Brain microvascular endothelial cell (primary cell): ENCODE measurements around the gene NINJ1.

ENCODE experiments used
- DNase-seq: peaks from one replicate; pipeline ENCODE4 v3.0.0-alpha.2; 2020
- H3K27ac ChIP-seq: fragments of 250-450 bp; sonication (Bioruptor Pico); 2 replicates; pipeline ENCODE4 v1.5.1; 2020; ENCODE audit warnings: mild to moderate bottlenecking, moderate library complexity
- H3K27me3 ChIP-seq: fragments of 250-450 bp; sonication (Bioruptor Pico); replicated peaks from 2 replicates; pipeline ENCODE4 v1.5.1; 2020; ENCODE audit warnings: mild to moderate bottlenecking
- H3K36me3 ChIP-seq: fragments of 250-450 bp; sonication (Bioruptor Pico); replicated peaks from 2 replicates; pipeline ENCODE4 v1.5.1; 2020; ENCODE audit warnings: mild to moderate bottlenecking
- H3K4me3 ChIP-seq: 2 replicates; pipeline ENCODE4 v1.5.1; 2011; ENCODE audit warnings: low read depth, mild to moderate bottlenecking, control low read depth, low read length, moderate library complexity
- CTCF ChIP-seq: IDR thresholded peaks from 2 replicates; pipeline ENCODE4 v1.5.1; 2011; ENCODE audit warnings: low read depth, mild to moderate bottlenecking, moderate library complexity, low read length, control low read depth, inconsistent platforms; ENCODE audit errors: missing control alignments
- in situ Hi-C: cut with HindIII; loops from 2 replicates; pipeline ENCODE4 v1.10.0; 2017; ENCODE audit warnings: low sequenced_read_pairs, low pct_ligation_motif_present

Gene NINJ1

GRCh38 chr9:93132287-93132927 is 1.6 kb downstream of the NINJ1 start:
- DNase-seq, result no peak
- in situ Hi-C loops, result no loop called here
- Histone ChIP-seq H3K36me3 (no peaks in the 10 kb centered on the region), H3K27ac (no peak overlapping the region), H3K4me3 (peak overlapping the region; percentile 73), H3K27me3 (no peaks in the 10 kb centered on the region)
- TF ChIP-seq CTCF, result no peak

- Histone ChIP-seq H3K27me3 (no peaks in the 10 kb centered on the region), H3K27ac (no peak overlapping the region), H3K4me3 (no peak overlapping the region), H3K36me3 (no peaks in the 10 kb centered on the region)
- no peak for TF ChIP-seq CTCF
- in situ Hi-C loops, result no loop called here
- DNase-seq, result no peak
These were observed 2.3 kb downstream of the NINJ1 start for GRCh38 chr9:93131599-93132286.

GRCh38 chr9:93130861-93131481 is 3.1 kb downstream of the NINJ1 start:
- no peak for TF ChIP-seq CTCF
- DNase-seq, result no peak
- in situ Hi-C loops, result no loop called here
- no peaks in the 10 kb centered on the region for H3K27me3 ChIP-seq
- no peaks in the 10 kb centered on the region for H3K36me3 ChIP-seq
- no peak overlapping the region for H3K4me3 ChIP-seq
- H3K27ac ChIP-seq, result no peak overlapping the region

GRCh38 chr9:93129691-93130500 is 4.2 kb downstream of the NINJ1 start:
- H3K27ac ChIP-seq, result no peak overlapping the region

GRCh38 chr9:93129286-93129685 is 4.8 kb downstream of the NINJ1 start:
- Histone ChIP-seq H3K27ac (no peak overlapping the region), H3K27me3 (no peaks in the 10 kb centered on the region), H3K36me3 (peaks cover 3% of the 10 kb centered on the region), H3K4me3 (no peak overlapping the region)
- in situ Hi-C loops, result no loop called here
- no peak for TF ChIP-seq CTCF
- no peak for DNase-seq

More at GRCh38 chr9:93129691-93130500, 4.2 kb downstream of the NINJ1 start:
- in situ Hi-C loops, result no loop called here
- TF ChIP-seq CTCF, result no peak
- Histone ChIP-seq H3K4me3 (no peak overlapping the region), H3K36me3 (no peaks in the 10 kb centered on the region), H3K27me3 (no peaks in the 10 kb centered on the region)
- DNase-seq, result no peak
